Activated T-cell treated with anti-CD3 and anti-CD28 coated beads, Interleukin-2, amount 50 U/mL, for 4 hours (primary cell): ENCODE results near the gene CHST11. TPM values are rescaled to one million over a fixed set of nuclear protein-coding genes. Genes with fewer than 3 reads are reported as not detected.
"Not testable (repeated sequence)": the region's sequence is repeated elsewhere in the genome, so short reads cannot be mapped to it uniquely, and the experiment has no call there.

ENCODE experiments used
- ATAC-seq, 2 donors: fragments of 200-7000 bp; cut with Tn5 transposase; one replicate each; pipeline ENCODE4 v1.10.0; 2021
- DNase-seq: peaks from one replicate; pipeline ENCODE4 v3.0.0-alpha.2; 2020
- H3K27me3 Mint-ChIP-seq: one replicate; pipeline ENCODE4 v1.8.0; 2021; ENCODE audit warnings: low read depth, mixed read lengths
- H3K36me3 Mint-ChIP-seq: one replicate; pipeline ENCODE4 v1.8.0; 2022; ENCODE audit warnings: mixed read lengths; ENCODE audit not compliant: insufficient read depth
- H3K4me1 Mint-ChIP-seq: one replicate; pipeline ENCODE4 v1.8.0; 2021; ENCODE audit warnings: low read depth, mixed read lengths
- H3K4me3 Mint-ChIP-seq: one replicate; pipeline ENCODE4 v1.8.0; 2021; ENCODE audit warnings: mild to moderate bottlenecking, moderate library complexity, mixed read lengths
- H3K9me3 Mint-ChIP-seq: one replicate; pipeline ENCODE4 v1.8.0; 2021; ENCODE audit warnings: mixed read lengths
- total RNA-seq, 3 donors: library from RNA; stranded (reverse); gene quantifications; one replicate each; pipeline ENCODE4 v1.2.1, GENCODE V29; 2021

CHST11 gene
- total RNA-seq, 3 donors from 2014 or later = 40.5 to 70.7 (median 61.7) TPM

DNA sequence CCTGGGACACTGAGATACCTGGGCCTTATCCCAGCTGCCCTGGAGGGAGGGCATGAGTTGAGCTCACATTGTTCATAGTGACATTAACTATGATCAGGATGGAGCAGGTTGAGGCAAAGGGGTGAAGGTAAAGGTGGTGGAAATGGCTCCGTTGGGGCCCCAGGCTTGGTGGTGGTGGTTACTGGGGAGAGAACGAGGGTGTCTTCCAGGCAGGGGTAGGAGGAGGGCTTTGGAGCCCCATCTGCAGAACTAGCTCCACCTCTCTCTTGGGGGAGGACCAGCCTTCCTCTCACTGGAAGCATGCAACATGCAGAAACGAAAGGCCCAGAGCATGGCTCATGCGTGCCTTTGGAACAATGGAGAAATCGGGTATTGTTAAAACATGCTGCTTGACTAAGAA is 284.3 kb downstream of the CHST11 start:
- DNase-seq (no peak), ATAC-seq (peak in 1 of 2 donors; percentile 16)
- H3K9me3 Mint-ChIP-seq = peaks cover 3% of the 10 kb centered on the region
- no peaks in the 10 kb centered on the region for H3K27me3 Mint-ChIP-seq
- peaks cover 78% of the 10 kb centered on the region for H3K4me1 Mint-ChIP-seq
- peaks cover 9% of the 10 kb centered on the region for H3K36me3 Mint-ChIP-seq
- H3K4me3 Mint-ChIP-seq = peak overlapping the region; percentile 24

DNA sequence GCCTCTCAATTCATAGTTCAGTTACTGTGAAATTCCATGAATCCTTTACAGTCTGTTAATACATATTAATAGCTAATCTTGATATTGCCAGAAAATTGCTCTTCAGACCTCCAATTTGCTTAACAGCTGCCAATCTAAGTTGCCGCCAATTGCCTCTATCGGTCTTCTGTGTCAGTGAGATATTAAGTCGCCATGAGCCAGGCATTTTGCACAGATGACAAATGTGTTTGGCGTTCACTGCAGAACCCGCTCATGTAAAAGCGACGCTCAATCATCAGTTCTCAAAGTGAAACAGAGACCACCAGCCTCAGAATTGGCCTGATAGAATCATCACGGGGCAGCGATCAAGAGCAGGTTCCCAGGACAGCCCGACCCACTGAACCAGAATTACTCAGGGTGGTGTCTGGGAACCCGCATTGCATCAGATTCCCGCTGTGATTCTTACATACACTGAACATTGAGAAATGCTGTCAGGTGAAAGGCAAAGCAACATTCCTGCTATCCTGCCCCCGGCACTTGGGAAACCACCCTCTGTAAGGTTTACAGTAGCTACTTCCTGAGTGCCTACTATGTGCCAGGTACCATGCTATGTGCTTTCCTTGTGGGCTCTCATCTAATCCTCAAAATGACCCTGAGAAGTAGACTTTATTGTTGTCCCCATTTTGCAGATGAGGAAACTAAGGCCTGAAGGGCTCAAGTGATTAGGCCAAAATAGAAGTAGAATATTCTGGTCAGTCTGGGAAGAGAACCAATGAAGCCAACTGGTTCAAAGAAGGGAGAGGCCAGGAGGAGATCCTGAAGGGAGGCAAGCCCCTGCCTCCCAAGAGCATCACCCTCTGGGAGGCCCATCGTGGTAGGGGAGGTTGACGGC is 285.0 kb downstream of the CHST11 start:
- no peak overlapping the region for H3K4me3 Mint-ChIP-seq
- DNase-seq (no peak), ATAC-seq (no peak)
- peaks cover 3% of the 10 kb centered on the region for H3K9me3 Mint-ChIP-seq
- H3K27me3 Mint-ChIP-seq = no peaks in the 10 kb centered on the region
- peaks cover 9% of the 10 kb centered on the region for H3K36me3 Mint-ChIP-seq
- H3K4me1 Mint-ChIP-seq = peaks cover 79% of the 10 kb centered on the region

DNA sequence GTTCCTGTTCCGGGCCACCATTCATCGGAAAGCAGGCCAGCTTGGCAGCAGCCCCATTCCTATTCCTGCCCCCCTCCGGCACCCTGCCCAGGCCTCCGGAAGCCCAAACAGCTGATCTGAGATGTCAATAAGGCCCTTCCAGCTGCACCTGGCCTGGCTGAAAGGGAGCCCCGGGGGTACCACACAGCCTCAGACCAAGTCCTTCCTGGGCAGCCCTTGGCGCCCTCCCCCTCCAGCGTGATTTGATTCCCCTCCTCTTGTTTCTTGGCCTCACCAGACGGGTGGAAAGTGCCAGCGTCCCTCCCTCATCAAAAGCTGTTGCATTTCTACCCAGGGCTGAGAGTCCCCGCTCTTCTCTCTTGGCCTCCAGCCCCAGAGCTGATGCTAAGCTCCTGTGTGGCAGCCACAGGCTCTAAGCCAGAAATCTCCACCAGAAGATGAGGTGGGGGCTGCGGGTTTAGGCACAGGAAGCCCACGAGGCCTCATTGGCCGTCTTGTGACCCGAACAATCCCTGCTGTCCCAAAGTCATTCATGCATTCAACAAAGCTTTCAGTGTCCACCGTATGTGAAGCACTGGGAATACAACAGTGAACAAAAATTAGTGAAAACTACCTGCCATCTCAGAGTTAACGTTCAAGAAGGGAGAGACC is 285.9 kb downstream of the CHST11 start:
- no peak for ATAC-seq
- Mint-ChIP-seq H3K4me1 (peaks cover 79% of the 10 kb centered on the region), H3K4me3 (no peak overlapping the region), H3K27me3 (no peaks in the 10 kb centered on the region), H3K36me3 (peaks cover 9% of the 10 kb centered on the region), H3K9me3 (peaks cover 3% of the 10 kb centered on the region)
- no peak for DNase-seq

DNA sequence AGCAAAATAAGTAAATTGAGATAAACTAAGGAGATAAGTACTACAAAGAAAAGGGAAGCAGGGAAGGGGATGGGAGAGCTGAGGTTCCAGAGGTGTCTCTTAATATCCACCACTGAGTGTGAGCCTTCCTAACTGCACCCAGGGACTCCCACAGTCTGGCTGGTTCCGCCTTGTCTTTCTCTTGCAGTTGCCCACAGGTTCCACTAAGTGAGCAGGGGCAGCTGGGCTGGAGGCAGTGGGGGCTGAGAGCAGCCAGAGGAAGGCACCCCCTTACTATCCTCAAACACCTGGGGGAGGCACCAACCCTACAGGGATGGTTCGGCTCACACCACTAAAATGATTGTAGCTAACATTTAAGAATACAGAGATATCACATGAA is 286.4 kb downstream of the CHST11 start:
- Mint-ChIP-seq H3K9me3 (peaks cover 3% of the 10 kb centered on the region), H3K27me3 (no peaks in the 10 kb centered on the region), H3K4me1 (peaks cover 79% of the 10 kb centered on the region), H3K36me3 (peaks cover 9% of the 10 kb centered on the region), H3K4me3 (no peak overlapping the region)
- DNase-seq = no peak
- ATAC-seq = no peak

DNA sequence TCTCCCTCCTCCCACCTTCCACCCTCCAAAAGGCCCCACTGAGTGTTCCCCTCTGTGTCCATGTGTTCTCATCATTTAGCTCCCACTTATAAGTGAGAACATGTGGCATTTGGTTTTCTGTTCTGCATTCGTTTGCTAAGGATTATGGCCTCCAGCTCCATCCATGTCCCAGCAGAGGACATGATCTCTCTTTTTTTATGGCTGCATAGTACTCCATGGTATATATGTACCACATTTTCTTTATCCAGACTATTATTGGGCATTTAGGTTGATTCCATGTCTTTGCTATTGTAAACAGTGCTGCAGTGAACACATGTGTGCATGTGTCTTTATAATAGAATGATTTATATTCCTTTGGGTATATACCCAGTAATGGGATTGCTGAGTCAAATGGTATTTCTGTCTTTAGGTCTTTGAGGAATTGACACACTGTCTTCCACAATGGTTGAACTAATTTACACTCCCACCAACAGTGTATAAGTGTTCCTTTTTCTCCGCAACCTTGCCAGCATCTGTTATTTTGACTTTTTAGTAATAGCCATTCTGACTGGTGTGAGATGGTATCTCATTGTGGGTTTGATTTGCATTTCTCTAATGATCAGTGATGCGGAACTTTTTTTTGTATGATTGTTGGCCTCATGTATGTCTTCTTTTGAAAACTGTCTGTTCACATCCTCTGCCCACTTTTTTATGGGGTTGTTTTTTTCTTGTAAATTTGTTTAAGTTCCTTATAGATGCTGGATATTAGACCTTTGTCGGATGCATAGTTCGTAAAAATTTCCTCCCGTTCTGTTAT is 287.2 kb downstream of the CHST11 start:
- H3K4me3 Mint-ChIP-seq, H3K27me3 Mint-ChIP-seq, ATAC-seq, H3K36me3 Mint-ChIP-seq, DNase-seq, H3K9me3 Mint-ChIP-seq: not testable (repeated sequence)
- peaks cover 77% of the 10 kb centered on the region for H3K4me1 Mint-ChIP-seq

DNA sequence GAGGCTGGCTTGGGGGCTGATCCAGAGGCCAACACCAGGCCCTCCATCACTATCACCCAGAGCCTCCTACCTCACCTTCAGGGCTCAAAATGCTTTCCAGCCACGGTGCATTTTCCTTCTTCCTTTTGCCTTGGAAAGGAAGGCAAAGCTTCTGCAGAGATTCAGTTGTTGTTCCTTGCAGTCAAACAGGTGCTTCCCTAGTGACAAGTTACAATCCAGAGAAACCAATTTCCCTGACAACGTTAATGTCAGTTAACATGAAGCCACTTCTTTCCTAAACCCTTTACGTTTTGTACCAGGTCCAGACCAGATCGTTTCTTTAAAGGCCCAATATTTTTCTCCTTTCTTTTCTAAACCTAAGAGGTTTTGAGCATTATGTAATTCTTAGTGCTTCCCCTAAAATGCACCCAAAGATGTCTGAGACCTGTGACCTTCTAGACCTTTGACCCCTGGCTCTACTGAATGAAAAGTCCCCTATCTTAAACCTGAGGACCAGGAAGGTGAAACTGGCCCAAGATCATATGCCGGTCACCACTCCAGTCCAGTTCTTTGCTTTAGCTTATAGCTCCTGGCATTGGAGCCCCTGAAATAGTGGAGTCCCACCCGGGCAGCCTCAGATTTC is 289.8 kb downstream of the CHST11 start:
- ATAC-seq (no peak), DNase-seq (no peak)
- H3K36me3 Mint-ChIP-seq = peaks cover 5% of the 10 kb centered on the region
- peaks cover 65% of the 10 kb centered on the region for H3K4me1 Mint-ChIP-seq
- peaks cover 3% of the 10 kb centered on the region for H3K9me3 Mint-ChIP-seq
- H3K27me3 Mint-ChIP-seq = no peaks in the 10 kb centered on the region
- H3K4me3 Mint-ChIP-seq = no peak overlapping the region

DNA sequence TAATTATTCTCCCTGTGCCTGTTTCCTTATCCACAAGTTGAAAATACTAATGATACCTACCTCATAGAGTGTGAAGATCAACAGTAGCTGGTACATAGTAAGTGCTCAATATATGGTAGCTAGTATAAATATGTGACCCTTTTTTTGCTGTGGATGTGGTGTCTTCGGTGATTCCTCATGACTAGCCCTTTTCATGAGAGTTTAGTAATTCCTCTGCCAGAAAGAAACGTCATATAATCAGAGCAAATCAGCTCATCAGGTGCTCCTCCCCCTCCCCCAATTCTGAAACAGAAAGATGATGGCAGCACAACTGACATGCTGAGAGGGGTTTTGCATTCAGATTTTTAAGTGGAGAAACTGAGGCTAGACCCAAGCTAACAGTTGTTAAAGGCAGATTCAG is 290.6 kb downstream of the CHST11 start:
- ATAC-seq = peak in 1 of 2 donors; percentile 53

DNA sequence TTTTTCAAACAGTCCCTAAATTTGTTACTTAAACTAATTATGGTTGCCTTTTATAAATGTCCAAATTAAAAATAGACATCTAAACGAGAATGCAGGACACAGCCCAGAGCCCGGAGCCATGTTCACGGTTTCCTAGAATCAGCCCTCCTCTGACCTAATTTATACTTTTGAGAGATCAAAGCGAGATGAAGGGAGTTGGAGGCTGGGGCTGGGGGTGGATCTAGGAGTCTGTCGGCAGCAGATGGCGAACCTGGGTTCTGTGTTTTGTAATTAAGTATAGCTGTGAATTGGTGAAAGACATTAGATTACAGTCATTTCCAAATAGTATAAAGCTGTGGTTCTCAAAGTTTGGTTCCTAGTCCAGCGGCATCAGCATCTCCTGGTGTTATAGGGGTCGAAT is 291.2 kb downstream of the CHST11 start:
- peaks cover 67% of the 10 kb centered on the region for H3K4me1 Mint-ChIP-seq
- DNase-seq (no peak), ATAC-seq (peak; percentile 18 to 56)
- H3K9me3 Mint-ChIP-seq = peaks cover 3% of the 10 kb centered on the region
- peaks cover 3% of the 10 kb centered on the region for H3K36me3 Mint-ChIP-seq
- peak overlapping the region; percentile 21 for H3K4me3 Mint-ChIP-seq
- no peaks in the 10 kb centered on the region for H3K27me3 Mint-ChIP-seq

More for the DNA sequence above, 290.6 kb downstream of the CHST11 start:
- peaks cover 5% of the 10 kb centered on the region for H3K36me3 Mint-ChIP-seq
- peaks cover 3% of the 10 kb centered on the region for H3K9me3 Mint-ChIP-seq
- peaks cover 68% of the 10 kb centered on the region for H3K4me1 Mint-ChIP-seq
- H3K27me3 Mint-ChIP-seq = no peaks in the 10 kb centered on the region
- DNase-seq = no peak
- H3K4me3 Mint-ChIP-seq = peak overlapping the region; percentile 21

DNA sequence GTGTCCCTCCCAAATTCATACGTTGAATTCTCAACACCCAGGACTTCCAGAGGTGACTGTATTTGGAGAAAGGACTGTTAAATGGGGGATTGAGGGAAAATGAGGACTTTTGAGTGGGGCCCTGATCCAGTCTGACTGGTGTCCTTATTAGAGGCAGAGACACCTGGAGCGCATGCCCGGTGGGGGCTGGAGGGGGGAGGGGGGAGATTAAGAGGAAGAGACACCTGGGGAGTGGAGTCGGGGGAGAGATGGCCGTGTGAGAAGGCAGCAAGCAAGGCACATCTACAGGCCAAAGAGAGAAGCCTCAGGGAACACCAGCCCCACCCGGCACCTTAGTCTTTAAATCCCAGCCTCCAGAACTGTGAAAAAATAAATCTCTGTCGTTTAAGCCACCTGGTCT is 291.6 kb downstream of the CHST11 start:
- Mint-ChIP-seq H3K4me1 (peaks cover 65% of the 10 kb centered on the region), H3K4me3 (no peak overlapping the region), H3K27me3 (no peaks in the 10 kb centered on the region), H3K9me3 (peaks cover 3% of the 10 kb centered on the region), H3K36me3 (peaks cover 3% of the 10 kb centered on the region)
- ATAC-seq = no peak
- no peak for DNase-seq

DNA sequence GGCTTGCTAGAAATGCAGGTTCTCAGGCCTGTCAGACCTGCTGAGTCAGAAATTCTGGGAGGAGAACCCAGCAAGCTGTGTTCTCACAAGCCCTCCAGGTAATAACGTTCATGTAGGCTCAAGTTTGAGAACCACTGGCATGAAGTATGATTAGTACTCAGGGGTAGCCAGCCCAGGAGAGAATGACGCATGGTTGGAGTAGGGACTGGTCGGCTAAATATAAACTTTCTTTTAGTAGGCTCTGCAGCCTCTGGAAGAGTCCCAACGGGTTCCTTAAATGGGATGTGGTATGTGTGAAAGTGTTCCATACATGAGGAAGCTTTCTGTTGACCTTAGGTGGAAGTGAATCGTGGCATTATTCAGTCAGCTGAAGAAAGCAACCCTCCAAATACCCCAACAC is 292.0 kb downstream of the CHST11 start:
- Mint-ChIP-seq H3K4me1 (peaks cover 65% of the 10 kb centered on the region), H3K27me3 (no peaks in the 10 kb centered on the region), H3K9me3 (peaks cover 2% of the 10 kb centered on the region), H3K4me3 (no peak overlapping the region), H3K36me3 (peaks cover under 1% of the 10 kb centered on the region)
- DNase-seq (no peak), ATAC-seq (no peak)

DNA sequence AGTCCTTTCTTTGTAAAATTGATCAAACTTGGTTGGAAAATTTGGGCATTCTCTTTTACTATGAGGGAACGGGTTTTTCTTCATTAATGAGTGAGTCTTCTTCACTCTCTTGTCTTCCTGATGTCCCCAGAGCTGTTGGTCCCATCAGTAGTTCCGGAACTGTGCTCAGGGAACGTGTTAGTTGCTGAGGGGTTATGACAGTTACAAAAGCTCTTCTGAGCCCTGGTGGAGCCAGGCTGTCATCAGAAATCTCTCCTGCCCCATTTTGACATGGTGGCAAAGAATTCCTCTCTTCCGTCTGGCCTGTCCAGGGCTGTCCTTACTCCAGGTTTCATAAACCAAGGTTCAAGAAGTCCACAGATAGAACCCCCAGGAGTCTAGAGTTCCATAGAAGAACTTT is 292.8 kb downstream of the CHST11 start:
- H3K36me3 Mint-ChIP-seq = no peaks in the 10 kb centered on the region
- peaks cover 58% of the 10 kb centered on the region for H3K4me1 Mint-ChIP-seq
- DNase-seq (no peak), ATAC-seq (no peak)
- H3K4me3 Mint-ChIP-seq = no peak overlapping the region
- H3K9me3 Mint-ChIP-seq = no peaks in the 10 kb centered on the region
- H3K27me3 Mint-ChIP-seq = no peaks in the 10 kb centered on the region

DNA sequence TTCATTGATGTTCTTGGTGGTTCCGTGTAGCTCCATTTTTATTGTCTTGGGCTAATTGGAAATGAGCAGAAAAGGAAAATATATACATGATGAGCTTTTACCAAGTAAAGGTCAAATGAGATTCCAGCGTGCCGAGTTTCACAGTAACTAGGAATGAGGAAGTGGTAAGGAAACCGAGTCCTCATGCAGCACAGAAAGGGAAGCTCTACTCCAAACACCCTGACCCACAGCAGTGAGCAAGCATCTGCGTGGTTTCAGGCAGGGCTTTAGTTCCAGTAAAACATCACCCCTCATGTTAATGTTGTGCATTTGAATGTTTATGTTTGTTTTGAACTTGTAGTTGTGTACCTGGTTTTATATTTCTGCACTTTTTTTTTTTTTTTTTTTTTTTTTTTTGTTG is 293.3 kb downstream of the CHST11 start:
- Mint-ChIP-seq H3K4me3 (no peak overlapping the region), H3K4me1 (peaks cover 56% of the 10 kb centered on the region), H3K27me3 (no peaks in the 10 kb centered on the region), H3K9me3 (no peaks in the 10 kb centered on the region), H3K36me3 (no peaks in the 10 kb centered on the region)
- DNase-seq = no peak
- ATAC-seq = no peak

DNA sequence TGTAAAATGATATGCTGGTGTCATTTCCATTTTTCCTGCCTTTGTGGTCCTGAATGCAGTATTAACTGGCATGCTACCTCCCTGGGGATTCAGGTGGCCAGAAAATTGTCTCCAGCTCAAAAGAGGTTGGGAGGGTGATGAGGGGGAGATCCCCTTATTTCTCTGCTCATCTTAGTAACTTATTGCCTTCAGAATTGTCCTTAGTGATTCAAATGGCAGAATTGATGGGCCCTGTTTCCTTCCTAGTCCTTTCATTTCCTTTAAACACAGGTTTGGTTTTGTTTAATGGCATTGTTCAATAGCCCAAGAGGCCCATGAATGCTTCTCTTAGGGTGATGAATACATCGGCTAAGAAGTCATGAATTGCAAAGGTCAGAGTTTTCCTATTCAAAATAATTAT is 294.4 kb downstream of the CHST11 start:
- H3K36me3 Mint-ChIP-seq = peaks cover 3% of the 10 kb centered on the region
- ATAC-seq = no peak
- DNase-seq = no peak
- peaks cover 46% of the 10 kb centered on the region for H3K4me1 Mint-ChIP-seq
- H3K4me3 Mint-ChIP-seq = no peak overlapping the region
- no peaks in the 10 kb centered on the region for H3K27me3 Mint-ChIP-seq
- H3K9me3 Mint-ChIP-seq = no peaks in the 10 kb centered on the region

DNA sequence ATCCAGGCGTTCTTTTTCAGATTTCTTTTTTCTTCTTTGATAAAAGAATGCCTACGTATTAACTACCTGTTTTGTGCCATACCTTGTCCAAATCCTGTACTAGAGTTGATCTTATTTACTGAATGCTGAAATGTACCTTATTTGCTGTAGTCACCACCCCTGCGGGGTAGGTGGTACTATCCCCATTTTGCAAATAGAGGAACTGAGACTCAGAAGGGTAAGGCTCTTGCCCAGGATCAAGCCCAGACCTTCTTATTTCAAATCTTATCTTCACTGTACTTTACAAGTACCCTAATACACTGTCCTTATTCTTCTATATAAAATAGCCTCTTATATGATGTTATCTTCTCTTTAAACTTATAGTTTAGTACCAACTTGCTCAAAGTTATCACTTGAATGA is 294.8 kb downstream of the CHST11 start:
- Mint-ChIP-seq H3K27me3 (no peaks in the 10 kb centered on the region), H3K4me1 (peaks cover 41% of the 10 kb centered on the region), H3K36me3 (peaks cover 8% of the 10 kb centered on the region), H3K4me3 (no peak overlapping the region), H3K9me3 (no peaks in the 10 kb centered on the region)
- no peak for ATAC-seq
- no peak for DNase-seq
